ENCODE measurements around the gene ARID1B.

ARID1B gene

DNA sequence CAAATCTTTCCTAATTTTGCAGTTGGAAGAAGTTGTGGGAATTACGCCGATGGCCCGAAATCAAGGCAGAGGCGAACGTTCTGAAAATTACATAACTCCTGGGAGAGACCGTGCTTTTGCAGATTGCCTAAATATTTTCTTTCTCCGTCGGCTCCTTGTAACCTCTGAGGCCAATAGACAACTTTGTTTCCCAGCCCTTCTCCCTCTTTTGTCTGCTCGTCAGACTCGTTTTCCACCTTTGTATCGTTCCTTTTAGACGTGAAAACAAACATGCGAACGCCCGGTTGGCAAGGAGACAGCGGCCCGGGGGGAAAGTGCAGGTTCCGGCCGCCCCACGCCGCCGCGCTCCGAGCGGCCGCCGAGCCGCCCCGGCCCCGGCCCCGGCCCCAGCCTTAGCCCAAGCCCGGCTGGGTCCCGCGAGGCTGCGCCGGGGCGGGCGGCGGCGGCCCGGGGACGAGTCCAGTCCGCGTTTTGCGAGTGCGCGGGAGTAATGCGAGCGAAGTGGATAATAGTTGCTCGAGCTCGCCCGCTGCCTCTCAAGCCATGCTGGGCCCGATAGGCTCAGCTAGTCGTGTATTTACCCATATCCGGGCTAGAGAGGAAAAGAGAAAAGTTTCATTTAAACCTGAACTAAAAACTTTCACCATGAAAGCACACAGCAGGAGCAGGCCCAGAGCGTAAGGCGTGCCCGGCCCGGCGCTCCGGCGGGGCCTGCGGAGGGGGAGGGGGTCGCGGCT, at the start of gene ARID1B:
TSS of gene ARID1B (plus strand) at position 539 of the 737 bp plus-strand sequence. CDS start 303 bp downstream, outside the sequence.
- Histone ChIP-seq H3K4me1 (ENCODE audit: control insufficient read depth, insufficient read depth, low read length) (peaks cover 10% of the 10 kb centered on the region), H3K9me3 (ENCODE audit: control insufficient read depth, low read length) (no peaks in the 10 kb centered on the region), H3K27me3 (ENCODE audit: control insufficient read depth, insufficient read depth, low read length) (no peaks in the 10 kb centered on the region), H3K36me3 (ENCODE audit: control insufficient read depth, insufficient read depth, low read length) (no peaks in the 10 kb centered on the region), H3K4me3 (ENCODE audit: low read length) (peak within 1 kb of the TSS; percentile 67), H3K9ac (ENCODE audit: low read length) (peak within 1 kb of the TSS; percentile 89)

DNA sequence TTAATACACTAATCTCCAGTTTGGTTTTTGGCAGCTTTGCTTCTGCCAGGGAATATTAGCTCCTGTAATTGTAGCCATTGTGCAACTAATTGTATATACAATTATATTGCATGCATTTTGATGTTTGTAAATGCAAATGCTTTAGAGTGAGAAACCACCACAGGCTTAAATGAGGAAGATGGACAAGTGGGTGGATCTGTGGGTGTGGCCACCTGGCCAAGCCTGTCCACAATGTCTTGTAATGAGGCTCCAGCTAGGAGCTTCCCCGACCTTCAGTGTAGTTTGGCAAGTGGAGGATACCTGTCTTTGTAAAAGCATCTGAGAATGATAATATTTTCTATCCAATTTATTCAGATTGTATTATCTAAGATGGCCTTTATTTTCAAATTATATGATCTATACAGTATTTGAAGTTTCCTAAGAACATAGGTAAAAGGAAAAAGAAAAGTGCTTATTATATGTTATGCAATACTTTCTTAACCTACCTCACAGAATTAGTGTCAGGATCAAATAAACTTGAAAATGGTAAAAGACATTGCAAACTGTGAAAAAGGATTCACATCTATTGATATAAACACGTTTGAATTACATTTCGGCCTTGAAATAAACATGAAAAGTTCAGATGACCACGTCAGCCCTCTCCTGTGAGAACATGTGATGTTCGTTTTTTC, 49.3 kb upstream of the ARID1B start:
- no peaks in the 10 kb centered on the region for H3K36me3 ChIP-seq (ENCODE audit: control insufficient read depth, insufficient read depth, low read length)
- no peaks in the 10 kb centered on the region for H3K4me1 ChIP-seq (ENCODE audit: control insufficient read depth, insufficient read depth, low read length)
- H3K9ac ChIP-seq (ENCODE audit: low read length) = no peak overlapping the region
- no peaks in the 10 kb centered on the region for H3K9me3 ChIP-seq (ENCODE audit: control insufficient read depth, low read length)
- no peaks in the 10 kb centered on the region for H3K27me3 ChIP-seq (ENCODE audit: control insufficient read depth, insufficient read depth, low read length)
- H3K4me3 ChIP-seq (ENCODE audit: low read length) = no peak overlapping the region

DNA sequence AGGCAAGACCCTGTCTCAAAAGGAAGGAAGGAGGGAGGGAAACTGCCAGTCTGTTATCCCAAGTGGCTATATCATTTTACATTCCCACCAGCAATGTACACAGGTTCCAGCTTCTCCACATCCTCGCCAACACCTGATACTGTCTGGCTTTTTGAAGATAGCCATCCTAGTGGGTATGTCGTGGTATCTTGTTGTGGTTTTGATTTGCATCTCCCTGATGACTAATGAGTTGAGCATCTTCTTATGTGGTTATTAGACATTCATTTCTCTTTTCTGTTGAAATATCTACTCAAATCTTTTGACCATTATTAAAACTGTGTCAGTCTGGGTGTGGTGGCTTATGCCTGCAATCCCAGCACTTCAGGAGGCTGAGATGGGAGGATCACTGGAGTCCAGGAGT, 47.9 kb upstream of the ARID1B start:
- Histone ChIP-seq H3K9me3 (ENCODE audit: control insufficient read depth, low read length) (no peaks in the 10 kb centered on the region), H3K9ac (ENCODE audit: low read length) (no peak overlapping the region), H3K4me3 (ENCODE audit: low read length) (no peak overlapping the region), H3K4me1 (ENCODE audit: control insufficient read depth, insufficient read depth, low read length) (no peaks in the 10 kb centered on the region), H3K36me3 (ENCODE audit: control insufficient read depth, insufficient read depth, low read length) (no peaks in the 10 kb centered on the region), H3K27me3 (ENCODE audit: control insufficient read depth, insufficient read depth, low read length) (no peaks in the 10 kb centered on the region)

DNA sequence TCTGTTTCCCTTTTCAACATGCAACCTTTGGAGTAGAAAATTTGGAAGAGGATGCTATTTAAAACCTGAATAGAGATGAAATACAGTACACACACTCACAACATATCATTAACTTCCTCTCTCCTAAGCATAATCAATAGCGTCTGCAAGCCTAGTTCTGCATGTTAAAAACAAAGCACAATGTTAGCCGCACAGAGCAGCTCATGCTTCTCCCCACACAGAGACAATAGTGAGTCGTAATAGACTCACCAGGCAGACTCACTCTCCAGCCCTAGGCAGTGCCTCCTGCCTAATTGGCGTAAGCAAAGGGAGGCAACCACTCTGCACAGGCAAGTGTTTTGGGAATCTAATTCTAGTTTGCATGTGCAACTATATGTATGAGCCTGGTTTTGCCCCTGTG, 45.8 kb upstream of the ARID1B start:
- H3K27me3 ChIP-seq (ENCODE audit: control insufficient read depth, insufficient read depth, low read length) = no peaks in the 10 kb centered on the region

DNA sequence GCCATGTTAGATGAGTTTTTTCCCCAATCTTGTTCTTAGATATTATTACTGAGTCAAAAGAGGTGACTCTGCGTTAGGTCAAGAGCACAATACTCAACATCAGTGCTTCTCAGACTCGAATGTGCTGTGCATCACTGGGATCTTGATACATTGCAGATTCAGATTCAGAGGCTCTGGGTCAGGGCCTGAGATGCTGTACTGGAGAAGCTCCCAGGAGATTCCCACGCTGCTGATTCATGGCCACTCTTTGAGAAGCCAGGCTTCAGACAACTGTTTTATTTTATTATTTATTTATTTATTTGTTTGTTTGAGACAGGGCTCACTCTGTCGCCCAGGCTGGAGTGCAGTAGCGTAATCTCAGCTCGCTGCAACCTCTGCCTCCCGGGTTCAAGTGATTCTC, 41.4 kb upstream of the ARID1B start:
- no peak overlapping the region for H3K4me3 ChIP-seq (ENCODE audit: low read length)
- H3K36me3 ChIP-seq (ENCODE audit: control insufficient read depth, insufficient read depth, low read length) = no peaks in the 10 kb centered on the region
- H3K4me1 ChIP-seq (ENCODE audit: control insufficient read depth, insufficient read depth, low read length) = no peaks in the 10 kb centered on the region
- no peaks in the 10 kb centered on the region for H3K9me3 ChIP-seq (ENCODE audit: control insufficient read depth, low read length)
- no peaks in the 10 kb centered on the region for H3K27me3 ChIP-seq (ENCODE audit: control insufficient read depth, insufficient read depth, low read length)
- H3K9ac ChIP-seq (ENCODE audit: low read length) = no peak overlapping the region

More for the DNA sequence above, 45.8 kb upstream of the ARID1B start:
- H3K4me1 ChIP-seq (ENCODE audit: control insufficient read depth, insufficient read depth, low read length) = no peaks in the 10 kb centered on the region
- no peaks in the 10 kb centered on the region for H3K36me3 ChIP-seq (ENCODE audit: control insufficient read depth, insufficient read depth, low read length)
- H3K4me3 ChIP-seq (ENCODE audit: low read length) = no peak overlapping the region
- no peak overlapping the region for H3K9ac ChIP-seq (ENCODE audit: low read length)
- no peaks in the 10 kb centered on the region for H3K9me3 ChIP-seq (ENCODE audit: control insufficient read depth, low read length)

DNA sequence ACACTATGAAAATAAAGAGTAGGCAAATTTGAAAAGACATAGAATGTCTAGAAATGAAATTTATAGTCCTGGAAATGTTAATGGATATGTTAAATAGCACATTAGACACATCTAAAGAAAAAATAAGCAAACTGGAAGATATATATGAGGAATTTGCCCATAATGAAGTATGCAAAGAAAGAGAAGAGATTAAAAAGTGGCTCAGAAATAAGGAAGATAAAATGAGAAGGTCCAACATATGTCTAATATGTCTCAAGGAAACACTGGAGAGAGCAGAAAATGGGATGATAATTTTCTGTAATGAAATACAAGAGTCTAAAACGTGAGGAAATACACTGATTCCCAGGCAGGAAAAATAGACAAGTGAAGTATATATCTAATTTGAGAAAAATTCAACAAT, 36.6 kb upstream of the ARID1B start:
- Histone ChIP-seq H3K4me1 (ENCODE audit: control insufficient read depth, insufficient read depth, low read length) (no peaks in the 10 kb centered on the region), H3K36me3 (ENCODE audit: control insufficient read depth, insufficient read depth, low read length) (no peaks in the 10 kb centered on the region), H3K9ac (ENCODE audit: low read length) (no peak overlapping the region), H3K27me3 (ENCODE audit: control insufficient read depth, insufficient read depth, low read length) (no peaks in the 10 kb centered on the region), H3K4me3 (ENCODE audit: low read length) (no peak overlapping the region), H3K9me3 (ENCODE audit: control insufficient read depth, low read length) (no peaks in the 10 kb centered on the region)

DNA sequence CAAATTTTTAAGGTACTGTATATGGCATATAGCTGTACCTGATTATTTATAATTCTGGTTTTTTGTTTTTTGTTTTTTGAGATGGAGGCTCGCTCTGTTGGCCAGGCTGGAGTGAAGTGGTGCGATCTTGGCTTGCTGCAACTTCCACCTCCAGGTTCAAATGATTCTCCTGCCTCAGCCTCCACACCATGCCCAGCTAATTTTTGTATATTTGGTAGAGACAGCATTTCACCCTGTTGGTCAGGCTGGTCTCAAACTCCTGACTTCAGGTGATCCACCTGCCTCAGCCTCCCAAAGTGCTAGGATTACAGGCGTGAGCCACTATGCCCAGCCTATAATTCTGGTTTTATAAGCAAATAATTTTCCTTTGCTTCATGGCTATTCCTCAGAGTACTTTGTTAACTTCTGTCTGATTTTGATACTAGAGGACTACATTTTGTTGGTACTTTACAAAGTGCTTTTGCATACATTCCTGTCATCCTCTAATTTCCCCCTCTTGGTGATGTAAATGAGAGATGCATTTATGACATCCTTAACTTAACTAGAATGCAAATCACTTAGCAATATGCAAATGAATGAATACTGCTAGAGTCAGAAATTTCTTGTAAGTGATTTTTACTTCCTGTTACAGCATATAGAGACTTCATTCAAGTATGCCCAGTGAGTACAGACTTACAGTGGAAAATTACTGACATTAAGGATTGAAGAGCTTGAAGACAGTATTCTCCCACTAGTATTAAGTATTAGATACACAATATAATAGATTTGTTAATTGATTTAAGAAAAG, 35.7 kb upstream of the ARID1B start:
- no peaks in the 10 kb centered on the region for H3K4me1 ChIP-seq (ENCODE audit: control insufficient read depth, insufficient read depth, low read length)
- no peaks in the 10 kb centered on the region for H3K9me3 ChIP-seq (ENCODE audit: control insufficient read depth, low read length)
- H3K27me3 ChIP-seq (ENCODE audit: control insufficient read depth, insufficient read depth, low read length) = no peaks in the 10 kb centered on the region
- no peak overlapping the region for H3K9ac ChIP-seq (ENCODE audit: low read length)
- no peak overlapping the region for H3K4me3 ChIP-seq (ENCODE audit: low read length)
- no peaks in the 10 kb centered on the region for H3K36me3 ChIP-seq (ENCODE audit: control insufficient read depth, insufficient read depth, low read length)

DNA sequence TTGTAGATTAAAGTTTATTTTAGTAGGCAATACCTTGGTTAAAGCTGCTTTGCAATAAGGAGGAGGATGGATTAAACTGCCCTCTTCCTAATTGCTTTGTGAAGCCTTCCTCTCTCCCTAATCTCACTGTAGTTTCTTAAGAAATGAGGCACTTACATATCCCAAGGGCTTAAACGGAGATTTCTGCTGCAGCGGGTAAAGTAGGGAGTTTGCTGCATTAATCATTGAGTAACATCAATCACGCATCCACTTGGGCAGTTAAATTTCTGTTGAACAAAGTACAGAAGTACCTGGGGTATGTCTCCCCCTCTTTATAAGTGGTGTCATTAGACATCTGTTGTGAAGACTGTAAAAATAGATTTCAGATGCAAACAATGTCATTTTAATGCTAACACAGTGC, 29.5 kb upstream of the ARID1B start:
- Histone ChIP-seq H3K9me3 (ENCODE audit: control insufficient read depth, low read length) (no peaks in the 10 kb centered on the region), H3K36me3 (ENCODE audit: control insufficient read depth, insufficient read depth, low read length) (no peaks in the 10 kb centered on the region), H3K9ac (ENCODE audit: low read length) (no peak overlapping the region), H3K4me3 (ENCODE audit: low read length) (no peak overlapping the region), H3K27me3 (ENCODE audit: control insufficient read depth, insufficient read depth, low read length) (no peaks in the 10 kb centered on the region), H3K4me1 (ENCODE audit: control insufficient read depth, insufficient read depth, low read length) (no peaks in the 10 kb centered on the region)

DNA sequence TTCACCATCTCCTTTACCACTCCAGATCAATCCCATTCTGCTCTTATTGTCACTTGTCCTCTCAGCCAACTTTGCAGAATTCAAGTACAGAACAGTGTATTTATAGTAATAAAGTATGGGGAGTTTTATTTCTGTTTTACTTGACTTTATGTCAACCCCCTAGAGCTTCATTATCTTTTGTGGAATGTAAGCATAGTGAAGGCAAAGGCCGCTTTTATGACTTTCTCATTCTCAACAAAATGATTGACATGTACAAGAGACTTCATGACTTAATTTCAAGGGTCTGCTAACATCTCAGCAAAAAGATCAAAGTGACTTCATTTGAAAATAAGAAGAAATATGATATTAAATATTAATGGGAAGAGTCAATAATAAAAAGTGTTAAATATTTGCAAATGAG, 28.7 kb upstream of the ARID1B start:
- H3K4me1 ChIP-seq (ENCODE audit: control insufficient read depth, insufficient read depth, low read length) = no peaks in the 10 kb centered on the region
- H3K9me3 ChIP-seq (ENCODE audit: control insufficient read depth, low read length) = no peaks in the 10 kb centered on the region
- H3K36me3 ChIP-seq (ENCODE audit: control insufficient read depth, insufficient read depth, low read length) = no peaks in the 10 kb centered on the region
- no peaks in the 10 kb centered on the region for H3K27me3 ChIP-seq (ENCODE audit: control insufficient read depth, insufficient read depth, low read length)
- no peak overlapping the region for H3K9ac ChIP-seq (ENCODE audit: low read length)
- H3K4me3 ChIP-seq (ENCODE audit: low read length) = no peak overlapping the region

DNA sequence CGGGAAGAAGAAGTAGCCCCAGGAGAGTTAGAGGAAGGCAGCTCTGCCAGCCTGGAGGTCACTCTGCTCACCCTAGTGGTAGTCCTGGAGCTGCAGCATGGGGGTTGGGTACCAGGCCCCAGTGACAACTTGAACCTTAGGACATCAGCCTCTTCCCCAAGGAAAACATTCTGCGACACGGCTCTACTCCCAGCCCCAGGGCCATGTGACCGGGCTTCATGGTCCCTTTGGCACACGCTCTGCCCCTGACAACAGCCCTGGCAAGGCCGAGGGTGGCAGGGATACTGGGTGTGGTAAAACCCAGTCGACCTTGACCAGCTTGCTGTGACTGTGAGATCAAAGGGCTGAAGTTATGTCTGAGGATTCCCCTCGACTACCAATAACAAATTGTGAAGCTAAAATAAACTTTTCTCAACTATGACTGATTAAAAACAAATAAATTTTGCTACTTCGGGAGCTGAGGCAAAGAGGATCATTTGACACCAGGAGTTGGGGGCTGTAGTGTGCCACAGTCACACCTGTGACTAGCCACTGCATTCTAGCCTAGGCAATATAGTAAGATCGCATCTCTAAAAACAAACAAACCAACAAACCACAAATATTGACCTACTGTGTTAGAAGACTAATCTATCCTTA, 24.4 kb upstream of the ARID1B start:
- no peaks in the 10 kb centered on the region for H3K36me3 ChIP-seq (ENCODE audit: control insufficient read depth, insufficient read depth, low read length)
- H3K27me3 ChIP-seq (ENCODE audit: control insufficient read depth, insufficient read depth, low read length) = no peaks in the 10 kb centered on the region
- H3K9ac ChIP-seq (ENCODE audit: low read length) = no peak overlapping the region
- H3K9me3 ChIP-seq (ENCODE audit: control insufficient read depth, low read length) = no peaks in the 10 kb centered on the region
- H3K4me3 ChIP-seq (ENCODE audit: low read length) = no peak overlapping the region
- H3K4me1 ChIP-seq (ENCODE audit: control insufficient read depth, insufficient read depth, low read length) = no peaks in the 10 kb centered on the region

DNA sequence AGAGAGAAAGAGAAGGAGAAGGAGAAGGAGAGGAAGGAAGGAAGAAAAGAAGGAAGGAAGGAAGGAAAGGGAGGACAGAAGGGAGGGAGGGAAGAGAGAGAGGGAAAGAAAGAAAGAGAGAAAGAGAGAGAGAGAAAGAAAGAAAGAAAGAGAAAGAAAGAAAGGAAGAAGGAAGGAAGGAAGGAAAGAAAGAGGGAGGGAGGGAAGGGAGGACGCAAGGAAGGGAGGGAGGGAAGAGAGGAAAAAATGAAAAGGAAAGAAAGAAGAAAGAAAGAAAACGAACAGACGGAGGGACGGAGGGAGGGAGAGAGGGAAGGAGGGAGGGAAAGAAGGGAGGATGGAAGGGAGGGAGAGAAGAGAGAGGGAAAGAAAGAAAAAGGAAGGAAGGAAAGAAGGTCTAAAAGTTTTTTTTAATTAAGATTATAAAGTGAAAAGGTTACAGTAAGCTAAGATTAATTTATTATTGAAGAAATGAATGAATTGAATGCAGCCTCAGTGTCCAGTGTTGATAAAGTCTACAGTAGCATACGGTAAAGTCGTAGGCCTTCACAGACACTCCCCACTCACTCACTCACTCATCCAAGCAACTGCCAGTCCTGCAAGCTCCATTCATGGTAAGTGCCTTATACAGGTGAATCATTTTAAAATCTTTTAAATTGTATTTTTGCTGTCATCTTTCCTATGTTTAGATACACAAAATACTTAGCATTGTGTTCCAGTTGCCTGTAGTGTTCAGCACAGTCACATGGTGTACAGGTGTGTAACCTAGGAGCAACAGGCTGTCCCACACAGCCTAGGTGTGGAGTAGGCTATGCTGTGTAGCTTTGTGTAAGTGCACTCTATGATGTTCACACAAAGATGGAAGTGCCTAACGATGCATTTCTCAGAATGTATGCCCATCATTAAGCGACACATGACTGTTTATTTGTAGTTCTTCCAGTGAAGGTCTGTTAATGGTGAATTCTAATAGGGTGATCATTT, 20.3 kb upstream of the ARID1B start:
- Histone ChIP-seq H3K9me3 (ENCODE audit: control insufficient read depth, low read length) (no peaks in the 10 kb centered on the region), H3K36me3 (ENCODE audit: control insufficient read depth, insufficient read depth, low read length) (no peaks in the 10 kb centered on the region), H3K9ac (ENCODE audit: low read length) (no peak overlapping the region), H3K4me3 (ENCODE audit: low read length) (no peak overlapping the region), H3K4me1 (ENCODE audit: control insufficient read depth, insufficient read depth, low read length) (no peaks in the 10 kb centered on the region), H3K27me3 (ENCODE audit: control insufficient read depth, insufficient read depth, low read length) (no peaks in the 10 kb centered on the region)

All from mucosa of stomach (tissue), 1 donor.